HG02970 (cell line): Measurements from ENCODE around the gene DOC2B.
"Not testable (repeated sequence)": the region's sequence is repeated elsewhere in the genome, so short reads cannot be mapped to it uniquely, and the experiment has no call there.

Experiments used
- ATAC-seq: cut with Tn5 transposase; IDR thresholded peaks from one replicate; pipeline ENCODE4 v1.9.1; 2021; ENCODE audit warnings: mild to moderate bottlenecking, moderate library complexity, moderate number of reproducible peaks; ENCODE audit not compliant: unreplicated experiment, low FRiP score

The DOC2B gene

GRCh38 chr17:181245-182049 is at the start of gene DOC2B:
Gene DOC2B, minus strand, starts transcription at chr17:181650. Its CDS starts 171 bp downstream, at chr17:181479.
- no peak for ATAC-seq

- ATAC-seq, result no peak
These were observed 48.9 kb upstream of the DOC2B start for GRCh38 chr17:230395-230770.

GRCh38 chr17:229709-230394 is 48.4 kb upstream of the DOC2B start:
- no peak for ATAC-seq

GRCh38 chr17:228951-229708 is 47.7 kb upstream of the DOC2B start:
- no peak for ATAC-seq

- no peak for ATAC-seq
These were observed 46.6 kb upstream of the DOC2B start for GRCh38 chr17:227946-228615.

GRCh38 chr17:227078-227945 is 45.9 kb upstream of the DOC2B start:
- ATAC-seq, result no peak

GRCh38 chr17:226108-227077 is 44.9 kb upstream of the DOC2B start:
- ATAC-seq, result no peak

- ATAC-seq, result no peak
These were observed 44.1 kb upstream of the DOC2B start for GRCh38 chr17:225551-225950.

- not testable (repeated sequence) for ATAC-seq
These were observed 43.1 kb upstream of the DOC2B start for GRCh38 chr17:224576-224975.

- no peak for ATAC-seq
These were observed 42.4 kb upstream of the DOC2B start for GRCh38 chr17:223723-224471.

GRCh38 chr17:222172-222571 is 40.7 kb upstream of the DOC2B start:
- no peak for ATAC-seq

- no peak for ATAC-seq
These were observed 38.2 kb upstream of the DOC2B start for GRCh38 chr17:219696-220095.

GRCh38 chr17:218432-219110 is 37.1 kb upstream of the DOC2B start:
- no peak for ATAC-seq

- no peak for ATAC-seq
These were observed 35.2 kb upstream of the DOC2B start for GRCh38 chr17:216625-217024.

GRCh38 chr17:215563-216478 is 34.4 kb upstream of the DOC2B start:
- ATAC-seq, result not testable (repeated sequence)

- no peak for ATAC-seq
These were observed 33.5 kb upstream of the DOC2B start for GRCh38 chr17:214881-215331.
